HG03103 (cell line): ENCODE data around the gene STOML1.

Experiments used
- ATAC-seq: cut with Tn5 transposase; IDR thresholded peaks from one replicate; pipeline ENCODE4 v1.9.1; 2021; ENCODE audit warnings: low read depth; ENCODE audit not compliant: unreplicated experiment

Gene STOML1

GRCh38 chr15:74022706-74023470 is 30.8 kb upstream of the STOML1 start:
- ATAC-seq, result no peak

- no peak for ATAC-seq
These were observed 27.6 kb upstream of the STOML1 start for GRCh38 chr15:74019734-74020133.

DNA sequence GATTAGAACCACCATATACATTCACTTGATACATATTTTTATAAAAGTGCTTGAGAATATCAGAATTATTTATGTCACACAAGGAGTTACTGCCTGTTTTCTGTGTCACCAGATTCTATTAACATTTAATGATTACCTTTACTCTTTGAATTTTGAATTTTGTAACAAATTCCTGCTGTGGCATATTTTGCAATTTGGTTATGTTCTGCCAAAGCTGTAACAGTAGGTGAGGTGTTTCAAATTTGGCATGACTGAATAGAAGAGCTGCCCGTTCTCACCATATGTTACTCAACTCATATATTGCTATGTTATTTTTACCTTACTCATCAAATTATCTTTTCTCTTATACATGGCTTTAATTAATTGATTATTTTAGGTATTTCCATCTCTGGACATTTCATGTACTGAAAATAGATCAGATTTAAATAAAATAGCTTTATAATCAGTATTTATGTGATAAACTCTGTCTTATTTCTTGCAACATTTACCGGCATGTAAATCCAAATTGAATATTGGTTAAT is 21.3 kb upstream of the STOML1 start:
- ATAC-seq, result no peak

DNA sequence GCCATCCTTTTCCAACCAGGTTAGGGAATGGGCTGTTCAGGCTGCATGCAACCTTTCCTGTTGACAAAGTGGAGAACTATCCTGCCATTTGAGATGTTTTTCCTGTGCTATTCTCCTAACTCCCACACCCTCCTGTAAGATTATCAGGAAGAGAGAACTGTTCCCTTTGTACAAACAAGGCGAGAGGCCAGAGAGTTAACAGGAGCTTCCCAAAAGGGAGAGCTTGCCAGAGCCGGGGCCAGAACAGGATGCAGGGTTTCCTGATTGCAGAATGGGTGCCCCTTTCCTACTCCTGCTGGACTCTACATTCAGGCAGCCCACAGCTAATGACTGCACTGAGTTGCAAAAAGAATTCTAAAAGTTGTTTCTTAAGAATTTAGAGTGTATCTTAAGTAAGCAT is 19.5 kb upstream of the STOML1 start:
- ATAC-seq, result no peak

DNA sequence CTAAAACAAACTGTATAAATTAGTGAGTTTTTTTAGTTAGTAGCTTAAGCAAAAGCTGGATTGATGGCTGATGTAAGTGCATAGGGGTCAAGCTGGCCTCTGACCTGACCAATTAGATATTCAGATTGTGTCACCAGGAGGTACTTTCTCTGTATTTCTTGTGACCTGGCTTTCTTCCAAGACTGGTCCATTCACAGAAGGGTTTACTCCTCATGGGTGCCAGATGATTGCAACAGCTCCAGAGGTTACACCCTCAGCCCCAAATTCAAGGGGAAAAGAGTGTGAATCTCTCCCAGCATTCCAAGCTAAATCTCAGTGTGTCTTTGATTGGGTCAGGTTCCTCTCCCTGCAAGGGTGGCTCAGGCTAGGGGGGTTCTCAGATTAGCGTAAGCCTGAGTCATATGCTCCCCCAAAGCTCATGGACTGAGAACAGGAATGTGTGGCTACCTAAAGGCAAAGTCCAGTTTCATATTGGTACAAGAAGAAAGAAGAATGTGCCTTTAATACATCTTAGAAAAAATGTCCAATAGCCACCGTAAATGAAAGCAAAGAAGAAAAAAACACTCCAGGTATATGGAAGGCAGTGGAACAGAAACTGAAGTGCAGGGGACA is 18.9 kb upstream of the STOML1 start:
- no peak for ATAC-seq

GRCh38 chr15:74008901-74009300 is 16.8 kb upstream of the STOML1 start:
- ATAC-seq, result no peak

GRCh38 chr15:74007820-74008371 is 15.8 kb upstream of the STOML1 start:
- ATAC-seq, result no peak

DNA sequence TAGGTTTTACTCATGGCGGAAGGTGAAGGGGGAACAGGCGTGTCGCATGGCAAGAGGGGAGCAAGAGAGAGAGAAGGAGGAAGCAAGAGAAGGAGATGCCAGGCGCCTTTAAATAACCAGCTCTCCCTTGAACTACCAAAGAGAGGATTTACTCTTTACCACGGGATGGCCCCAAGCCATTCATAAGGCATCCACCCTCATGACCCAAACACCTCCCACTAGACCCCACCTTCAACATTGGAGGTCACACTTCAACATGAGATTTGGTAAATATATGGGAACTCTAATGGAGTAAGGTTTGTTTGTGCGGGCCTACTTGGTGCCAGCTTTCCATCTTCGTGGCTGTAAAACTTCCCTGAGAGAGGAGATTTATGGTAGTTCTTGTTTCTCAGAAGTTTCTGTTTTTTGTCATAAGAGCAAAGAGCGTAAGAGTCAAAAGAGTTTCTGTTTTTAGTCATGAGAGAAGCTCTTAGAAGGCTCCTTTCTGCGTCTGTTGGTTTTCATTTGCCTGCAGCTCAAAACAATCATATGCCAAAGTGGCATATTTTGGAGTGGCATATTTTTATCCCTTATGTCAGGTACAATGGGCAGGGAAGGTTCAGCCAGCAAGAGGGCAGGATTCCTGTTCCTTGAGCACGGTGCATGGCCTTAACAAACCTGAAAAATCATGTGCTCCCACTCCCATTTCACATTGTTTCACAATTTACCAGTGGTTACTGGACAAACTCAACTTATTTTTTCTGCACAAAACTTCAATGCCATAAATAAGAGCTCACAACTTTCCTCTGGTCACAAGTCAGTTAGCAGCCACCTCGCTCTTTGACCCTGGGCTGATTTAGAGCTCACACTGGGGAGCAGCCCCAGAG is 14.9 kb upstream of the STOML1 start:
- ATAC-seq, result no peak

GRCh38 chr15:73997986-73998385 is 5.9 kb upstream of the STOML1 start:
- ATAC-seq, result no peak

- ATAC-seq, result no peak
These were observed 4.8 kb upstream of the STOML1 start for GRCh38 chr15:73996939-73997338.

GRCh38 chr15:73996267-73996666 is 4.2 kb upstream of the STOML1 start:
- no peak for ATAC-seq

GRCh38 chr15:73994912-73995622 is 3.0 kb upstream of the STOML1 start:
- no peak for ATAC-seq

DNA sequence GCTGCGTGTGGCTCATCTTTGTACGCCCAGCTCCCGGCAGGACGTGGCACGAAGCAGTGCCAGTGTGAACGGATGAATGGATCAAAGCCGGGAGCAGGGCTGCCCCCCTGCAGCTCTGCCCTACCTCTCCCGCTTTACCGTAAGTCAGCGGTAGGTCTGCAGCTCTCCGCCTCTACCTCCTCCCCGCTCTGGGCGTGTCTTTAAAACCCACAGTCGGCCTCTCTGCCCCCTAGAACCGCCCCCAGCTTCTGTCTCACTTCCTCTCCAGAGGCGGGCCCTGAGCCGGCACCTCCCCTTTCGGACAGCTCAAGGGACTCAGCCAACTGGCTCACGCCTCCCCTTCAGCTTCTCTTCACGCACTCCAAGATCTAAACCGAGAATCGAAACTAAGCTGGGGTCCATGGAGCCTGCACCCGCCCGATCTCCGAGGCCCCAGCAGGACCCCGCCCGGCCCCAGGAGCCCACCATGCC is 2.4 kb upstream of the STOML1 start, which contains the start of gene PML:
Gene PML (plus strand): TSS at position 304 of the 471 bp plus-strand sequence. CDS start 97 bp downstream, at position 401.
- ATAC-seq, result peak; percentile 66

GRCh38 chr15:73993211-73993994 is 1.3 kb upstream of the STOML1 start:
- ATAC-seq, result no peak

GRCh38 chr15:73992594-73992898 is 451 bp upstream of the STOML1 start:
- ATAC-seq, result no peak

DNA sequence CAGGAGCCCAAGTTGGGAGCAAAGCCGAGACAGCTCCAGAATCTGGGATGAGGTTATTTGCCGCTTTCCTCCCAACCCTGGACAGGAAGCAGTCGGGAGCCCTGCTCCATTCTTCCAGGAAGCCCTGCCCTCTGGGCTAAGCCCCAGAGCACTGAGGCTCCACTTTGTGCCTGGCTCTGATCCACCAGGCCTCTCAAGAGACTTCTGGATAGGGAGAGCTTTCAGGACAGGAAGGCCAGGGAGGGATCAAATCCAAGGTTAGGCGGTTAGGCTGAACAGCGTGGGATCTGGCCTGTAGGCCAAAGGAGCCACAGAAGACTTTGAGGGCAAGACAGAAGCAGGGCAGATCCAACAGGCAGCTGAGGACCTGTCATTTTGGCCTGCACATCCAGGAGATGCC is 835 bp downstream of the STOML1 start:
- no peak for ATAC-seq

DNA sequence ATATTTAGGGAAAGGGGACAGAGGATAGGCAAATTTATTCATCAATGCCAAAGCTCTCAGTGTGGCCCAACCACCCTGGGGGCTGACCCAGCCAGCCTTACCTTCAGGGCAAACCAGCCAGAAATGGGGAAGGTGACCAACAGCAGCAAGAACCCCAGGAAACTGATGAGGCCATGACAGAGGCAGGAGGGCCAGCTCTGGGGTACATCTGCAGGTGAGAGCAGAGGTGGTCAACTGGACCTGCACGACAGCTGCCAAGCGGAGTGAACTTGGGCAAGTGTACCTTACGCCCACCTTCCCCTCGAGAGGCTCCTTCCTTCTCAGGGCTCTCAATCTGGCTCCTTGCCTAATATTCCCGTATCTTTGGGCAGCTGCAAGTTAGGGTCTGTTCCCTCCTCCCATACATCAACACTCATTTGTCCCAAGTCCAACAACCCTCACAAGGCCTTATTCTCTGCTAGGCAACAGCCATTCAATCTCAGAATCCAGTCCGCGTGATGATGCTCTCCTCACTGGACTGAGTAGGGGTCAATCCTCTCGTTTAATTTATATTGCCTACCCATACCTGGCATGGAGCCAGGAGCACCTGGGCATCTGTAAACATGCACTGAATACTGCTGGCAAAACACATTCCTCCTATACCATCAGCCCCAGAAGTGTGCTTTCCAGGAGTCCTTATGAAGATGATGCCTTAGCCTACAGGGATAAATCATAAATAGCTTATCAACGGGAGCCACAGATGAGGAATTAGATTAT is 1.7 kb downstream of the STOML1 start:
- no peak for ATAC-seq

DNA sequence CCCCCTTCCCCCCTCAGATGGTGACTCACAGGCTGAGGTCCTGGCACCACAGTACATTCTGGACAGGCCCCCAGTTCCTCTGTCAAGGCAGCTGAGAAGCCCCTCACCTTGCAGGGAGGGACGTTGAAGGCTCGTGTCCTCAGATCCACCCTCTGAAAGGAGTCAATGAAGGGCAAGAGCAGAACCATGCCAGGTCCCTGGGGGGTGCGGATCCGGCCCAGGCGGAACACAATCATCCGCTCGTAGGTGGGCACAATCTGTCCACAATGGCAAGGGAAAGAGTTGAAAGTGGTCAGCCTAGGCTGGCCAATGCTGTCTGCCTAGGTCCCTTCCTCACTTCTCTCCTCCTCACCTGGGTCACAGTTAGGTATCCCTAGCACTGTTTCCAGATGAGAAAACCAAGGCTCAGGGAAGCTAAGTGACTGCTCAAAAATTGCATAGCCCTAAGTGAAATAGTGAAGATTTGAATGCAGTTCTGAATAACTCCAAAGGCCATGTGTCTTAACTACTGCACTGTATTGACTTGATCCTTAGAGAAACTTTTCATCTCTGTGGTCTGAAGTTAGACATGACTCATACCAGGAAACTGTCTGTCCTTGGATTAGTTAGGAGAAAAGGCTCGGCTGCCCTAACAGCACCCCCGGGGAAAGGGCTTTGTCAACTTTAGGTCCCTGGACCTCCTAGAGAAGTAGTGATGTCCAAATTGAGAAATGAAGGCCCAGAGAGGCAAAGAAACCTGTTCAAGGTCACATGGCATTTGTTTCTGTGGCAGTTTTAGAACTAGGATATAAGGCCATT is 2.9 kb downstream of the STOML1 start:
- no peak for ATAC-seq
